ENCODE data around the gene BCDIN3D. TPM values are rescaled to one million over a fixed set of nuclear protein-coding genes. Genes with fewer than 3 reads are reported as not detected.

Gene BCDIN3D
- total and polyA plus RNA-seq, 2 donors (not counting 3 experiments of a cell fraction or from before 2014, with no cell fraction given): 1.8 to 3.1 TPM

GRCh38 chr12:49811136-49811535, 31.8 kb downstream of the BCDIN3D start:
- dilution Hi-C loops (cut with MboI; ENCODE audit: extremely low pct_ligation_motif_present, low sequenced_read_pairs) (no loop called here), intact Hi-C loops (cut with micrococcal nuclease) (no loop called here)
- no peak for TF ChIP-seq FOS (IDR thresholded peaks at IDR 0.05; ENCODE audit: borderline replicate concordance, insufficient read depth, low read length)
- TF ChIP-seq JUN (IDR thresholded peaks at IDR 0.05; ENCODE audit: borderline replicate concordance, insufficient read depth, insufficient read length, low read depth): no peak
- no peak for TF ChIP-seq POLR2A (IDR thresholded peaks at IDR 0.05; ENCODE audit: low read depth, low read length)
- TF ChIP-seq EZH2 (IDR thresholded peaks at IDR 0.05; ENCODE audit: borderline replicate concordance, low read depth, low read length, severe bottlenecking): no peak
- TF ChIP-seq MYC (IDR thresholded peaks at IDR 0.05; ENCODE audit: low read depth, low read length): no peak
- no peak for TF ChIP-seq MAX (IDR thresholded peaks at IDR 0.05; ENCODE audit: insufficient read depth, insufficient read length)
- TF ChIP-seq, protein P1, sequence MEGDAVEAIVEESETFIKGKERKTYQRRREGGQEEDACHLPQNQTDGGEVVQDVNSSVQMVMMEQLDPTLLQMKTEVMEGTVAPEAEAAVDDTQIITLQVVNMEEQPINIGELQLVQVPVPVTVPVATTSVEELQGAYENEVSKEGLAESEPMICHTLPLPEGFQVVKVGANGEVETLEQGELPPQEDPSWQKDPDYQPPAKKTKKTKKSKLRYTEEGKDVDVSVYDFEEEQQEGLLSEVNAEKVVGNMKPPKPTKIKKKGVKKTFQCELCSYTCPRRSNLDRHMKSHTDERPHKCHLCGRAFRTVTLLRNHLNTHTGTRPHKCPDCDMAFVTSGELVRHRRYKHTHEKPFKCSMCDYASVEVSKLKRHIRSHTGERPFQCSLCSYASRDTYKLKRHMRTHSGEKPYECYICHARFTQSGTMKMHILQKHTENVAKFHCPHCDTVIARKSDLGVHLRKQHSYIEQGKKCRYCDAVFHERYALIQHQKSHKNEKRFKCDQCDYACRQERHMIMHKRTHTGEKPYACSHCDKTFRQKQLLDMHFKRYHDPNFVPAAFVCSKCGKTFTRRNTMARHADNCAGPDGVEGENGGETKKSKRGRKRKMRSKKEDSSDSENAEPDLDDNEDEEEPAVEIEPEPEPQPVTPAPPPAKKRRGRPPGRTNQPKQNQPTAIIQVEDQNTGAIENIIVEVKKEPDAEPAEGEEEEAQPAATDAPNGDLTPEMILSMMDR (IDR thresholded peaks at IDR 0.05; ENCODE audit: extremely low read depth in 1 of 2, insufficient read depth in 1 of 2, low read depth in 1 of 2, low read length in 2 of 2): no peak
- TF ChIP-seq GATA2 (IDR thresholded peaks at IDR 0.05; ENCODE audit: insufficient read depth, insufficient read length, low read depth, low read length): no peak
- no peak for TF ChIP-seq POLR2AphosphoS5 (IDR thresholded peaks at IDR 0.05; ENCODE audit: insufficient read depth, low read depth, low read length)
- Histone ChIP-seq H3K9me3 (replicated peaks; ENCODE audit: control insufficient read depth, insufficient read depth, low read length) (no peaks in the 10 kb centered on the region), H3K4me1 (ENCODE audit: control insufficient read depth, extremely low read depth, insufficient read depth, low read length) (no peaks in the 10 kb centered on the region), H3K4me3 (replicated peaks in 1 of 3; ENCODE audit: insufficient read depth in 1 of 3, low read depth in 1 of 3, low read length in 3 of 3) (no peak overlapping the region), H3K9ac (replicated peaks; ENCODE audit: extremely low read depth, insufficient read depth, low read length) (no peak overlapping the region), H3K27ac (ENCODE audit: insufficient read depth, low read depth, low read length) (no peak overlapping the region), H4K20me1 (replicated peaks; ENCODE audit: control insufficient read depth, extremely low read depth, insufficient read depth, low read length) (no peaks in the 10 kb centered on the region), H3K4me2 (ENCODE audit: insufficient read depth, low read length) (no peak overlapping the region), H3K9me1 (replicated peaks; ENCODE audit: control insufficient read depth, extremely low read depth, insufficient read depth, low read length) (no peaks in the 10 kb centered on the region), H3K79me2 (ENCODE audit: control insufficient read depth, insufficient read depth, low read length) (no peaks in the 10 kb centered on the region), H3K36me3 (ENCODE audit: control insufficient read depth in 2 of 2, extremely low read depth in 1 of 2, insufficient read depth in 2 of 2, low read length in 2 of 2) (peaks cover 0 to under 1% of the 10 kb centered on the region in 2 experiments), H3K27me3 (ENCODE audit: control insufficient read depth in 2 of 2, insufficient read depth in 2 of 2, low read length in 2 of 2) (no peaks in the 10 kb centered on the region), H2AFZ (ENCODE audit: low read depth, low read length) (no peak overlapping the region)
- ChIA-PET CTCF (interaction anchor here (1.0 to 1.7 kb wide), 7 partner anchors 10 to 70 kb away, joined by 3 to 15 read pairs (median 4); partner anchors contain the start of gene TMBIM6), POLR2A (interaction anchor here (0.8 to 1.0 kb wide), 3 partner anchors 10 to 27 kb away, joined by 3 to 6 read pairs (median 3); partner anchors contain the start of gene NCKAP5L)
- DNase-seq (ENCODE audit: low read depth, low spot score) (no peak), FAIRE-seq (no peak)
- BruUV-seq (replicated peaks): no TSS peak
